Hypothalamus (tissue), 51 donors: ENCODE results near the gene PDE11A.

Source experiments
- DNase-seq, 51 donors: peaks; one replicate each; lab custom pipeline; 2025; lab: John Stamatoyannopoulos, UW

The PDE11A gene

GRCh38 chr2:177586154-177586553 is 486.4 kb downstream of the PDE11A start:
- no peak for DNase-seq

- peak in 4 of 51 donors; percentile 5 to 8 (median 7) for DNase-seq
These were observed 487.2 kb downstream of the PDE11A start for GRCh38 chr2:177585234-177585863.

- DNase-seq: no peak
These were observed 488.4 kb downstream of the PDE11A start for GRCh38 chr2:177584030-177584692.

- DNase-seq: no peak
These were observed 490.6 kb downstream of the PDE11A start for GRCh38 chr2:177582000-177582399.

GRCh38 chr2:177579486-177580036 is 493.0 kb downstream of the PDE11A start:
- no peak for DNase-seq

- no peak for DNase-seq
These were observed 494.1 kb downstream of the PDE11A start for GRCh38 chr2:177578454-177578853.

- DNase-seq: no peak
These were observed 495.5 kb downstream of the PDE11A start for GRCh38 chr2:177577075-177577474.

GRCh38 chr2:177575358-177575757 is 497.2 kb downstream of the PDE11A start:
- no peak for DNase-seq

- no peak for DNase-seq
These were observed 498.2 kb downstream of the PDE11A start for GRCh38 chr2:177574356-177574755.
